SK-N-MC (cell line): ENCODE measurements around the gene KCTD14.

Source experiments
- EZH2 ChIP-seq: fragments of 200-600 bp; sonication (generic); IDR thresholded peaks from one replicate; pipeline ENCODE4 v1.6.1; 2017; ENCODE audit warnings: antibody characterized with exemption
- POLR2AphosphoS5 ChIP-seq: IDR thresholded peaks from 2 replicates; pipeline ENCODE4 v1.6.1; 2012; ENCODE audit warnings: mild to moderate bottlenecking, low read depth, low read length, borderline replicate concordance

- TF ChIP-seq EZH2 (no peak), POLR2AphosphoS5 (no peak)
These were observed 44.6 kb upstream of the KCTD14 start for GRCh38 chr11:78067704-78068103.
